HEK293 (cell line): ENCODE data around the gene EI24.

Source experiments
- CTCF ChIA-PET: fragments of 350-600 bp; formaldehyde crosslinking; extraction: SDS; loops from one replicate; lab custom pipeline; 2021; ENCODE audit warnings: antibody characterized with exemption; lab: Yijun Ruan, JAX
- POLR2A ChIA-PET: fragments of 300-600 bp; formaldehyde crosslinking; extraction: SDS; loops from one replicate; lab custom pipeline; 2020; ENCODE audit warnings: antibody characterized with exemption, inconsistent platforms; lab: Yijun Ruan, JAX
- H3K27ac ChIP-seq: fragments of 200-500 bp; sonication (Bioruptor generic); 2 replicates; pipeline ENCODE4 v1.5.1; 2014; ENCODE audit warnings: low read depth, low read length, control low read depth, inconsistent platforms; ENCODE audit errors: extremely low read depth
- H3K36me3 ChIP-seq, 2 experiments: fragments of 200-500 bp in 1 of 2; sonication (Bioruptor generic) in 1 of 2; 1 replicate in 1 of 2; 2 replicates in 1 of 2; pipeline ENCODE4 v1.5.1; 2014 to 2017; ENCODE audit warnings: inconsistent platforms in 2 of 2, low read length in 2 of 2; ENCODE audit not compliant: control insufficient read depth in 2 of 2, insufficient read depth in 1 of 2
- H3K4me1 ChIP-seq: fragments of 200-500 bp; sonication (Bioruptor generic); 2 replicates; pipeline ENCODE4 v1.5.1; 2014; ENCODE audit warnings: mild to moderate bottlenecking, low read length, inconsistent platforms; ENCODE audit not compliant: control insufficient read depth, insufficient read depth
- H3K4me3 ChIP-seq: 2 replicates; pipeline ENCODE4 v1.5.1; 2011; ENCODE audit warnings: low read depth, mild to moderate bottlenecking, control low read depth, low read length, moderate library complexity
- H3K9me3 ChIP-seq: fragments of 200-500 bp; sonication (Bioruptor generic); 2 replicates; pipeline ENCODE4 v1.5.1; 2014; ENCODE audit warnings: low read depth, low read length, inconsistent platforms; ENCODE audit not compliant: control insufficient read depth, insufficient read depth
- BCL6B ChIP-seq: fragments of 450-650 bp; formaldehyde crosslinking; IDR thresholded peaks from 2 replicates; pipeline ENCODE4 v1.5.1; 2017; ENCODE audit warnings: missing biosample characterization, missing genetic modification characterization
- EGR2 ChIP-seq: fragments of 450-650 bp; formaldehyde crosslinking; IDR thresholded peaks from 2 replicates; pipeline ENCODE4 v1.5.1; 2016; ENCODE audit warnings: low read depth, missing biosample characterization, missing genetic modification characterization
- KLF1 ChIP-seq: fragments of 450-650 bp; formaldehyde crosslinking; IDR thresholded peaks from 2 replicates; pipeline ENCODE4 v1.5.1; 2016; ENCODE audit warnings: missing biosample characterization, missing genetic modification characterization
- KLF17 ChIP-seq: fragments of 450-650 bp; formaldehyde crosslinking; IDR thresholded peaks from 2 replicates; pipeline ENCODE4 v1.5.1; 2016; ENCODE audit warnings: missing biosample characterization, missing genetic modification characterization
- PRDM1 ChIP-seq: fragments of 450-650 bp; formaldehyde crosslinking; IDR thresholded peaks from 2 replicates; pipeline ENCODE4; 2016; ENCODE audit warnings: missing biosample characterization, missing genetic modification characterization
- REPIN1 ChIP-seq: fragments of 450-650 bp; formaldehyde crosslinking; IDR thresholded peaks from 2 replicates; pipeline ENCODE4 v1.5.1; 2017; ENCODE audit warnings: missing biosample characterization, missing genetic modification characterization, low read depth
- ZBTB26 ChIP-seq: fragments of 450-650 bp; formaldehyde crosslinking; optimal IDR thresholded peaks from 2 replicates; pipeline ENCODE3; 2016; ENCODE audit warnings: missing biosample characterization, mild to moderate bottlenecking, missing genetic modification characterization
- ZNF121 ChIP-seq: fragments of 450-650 bp; formaldehyde crosslinking; IDR thresholded peaks from 2 replicates; pipeline ENCODE4 v1.5.1; 2016; ENCODE audit warnings: missing biosample characterization, missing genetic modification characterization
- ZNF146 ChIP-seq: fragments of 450-650 bp; formaldehyde crosslinking; IDR thresholded peaks from 2 replicates; pipeline ENCODE4 v1.5.1; 2016; ENCODE audit warnings: missing biosample characterization, missing genetic modification characterization
- ZNF155 ChIP-seq: fragments of 450-650 bp; formaldehyde crosslinking; IDR thresholded peaks from 2 replicates; pipeline ENCODE4 v1.5.1; 2016; ENCODE audit warnings: missing biosample characterization, missing genetic modification characterization
- ZNF202 ChIP-seq: fragments of 450-650 bp; formaldehyde crosslinking; IDR thresholded peaks from 2 replicates; pipeline ENCODE4 v1.5.1; 2016; ENCODE audit warnings: missing biosample characterization, missing genetic modification characterization, borderline replicate concordance
- ZNF221 ChIP-seq: fragments of 450-650 bp; formaldehyde crosslinking; IDR thresholded peaks from 2 replicates; pipeline ENCODE4 v1.5.1; 2017; ENCODE audit warnings: missing biosample characterization, missing genetic modification characterization, borderline replicate concordance
- ZNF274 ChIP-seq, 2 experiments: fragments of 200-500 bp in 1 of 2; fragments of 450-650 bp in 1 of 2; sonication (Bioruptor generic) in 1 of 2; formaldehyde crosslinking in 1 of 2; IDR thresholded peaks; 2 replicates each; pipeline versions ENCODE4 v1.5.1 to v1.6.1; 2014 to 2016; ENCODE audit warnings: borderline replicate concordance in 1 of 2, inconsistent platforms in 1 of 2, low read length in 1 of 2, missing biosample characterization in 1 of 2, missing genetic modification characterization in 1 of 2
- ZNF292 ChIP-seq: fragments of 450-650 bp; formaldehyde crosslinking; IDR thresholded peaks from 2 replicates; pipeline ENCODE4 v1.5.1; 2016; ENCODE audit warnings: low read depth, missing biosample characterization, missing genetic modification characterization, borderline replicate concordance
- ZNF366 ChIP-seq: fragments of 450-650 bp; formaldehyde crosslinking; conservative IDR thresholded peaks from 2 replicates; pipeline ENCODE4 v1.5.1; 2016; ENCODE audit warnings: missing biosample characterization, missing genetic modification characterization
- ZNF521 ChIP-seq: fragments of 450-650 bp; formaldehyde crosslinking; IDR thresholded peaks from 2 replicates; pipeline ENCODE4 v1.5.1; 2017; ENCODE audit warnings: missing biosample characterization, mild to moderate bottlenecking, missing genetic modification characterization
- ZNF558 ChIP-seq: fragments of 450-650 bp; formaldehyde crosslinking; IDR thresholded peaks from 2 replicates; pipeline ENCODE4 v1.5.1; 2016; ENCODE audit warnings: missing biosample characterization, missing genetic modification characterization
- ZNF701 ChIP-seq: fragments of 450-650 bp; formaldehyde crosslinking; IDR thresholded peaks from 2 replicates; pipeline ENCODE4 v1.5.1; 2016; ENCODE audit warnings: missing biosample characterization, missing genetic modification characterization
- ZNF791 ChIP-seq: fragments of 450-650 bp; formaldehyde crosslinking; IDR thresholded peaks from 2 replicates; pipeline ENCODE4 v1.5.1; 2016; ENCODE audit warnings: missing biosample characterization, missing genetic modification characterization
- ZSCAN30 ChIP-seq: fragments of 450-650 bp; IDR thresholded peaks from 2 replicates; pipeline ENCODE4 v1.5.1; 2018; ENCODE audit warnings: missing biosample characterization, mild to moderate bottlenecking, missing genetic modification characterization, moderate library complexity

Gene EI24

GRCh38 chr11:125593114-125593820, 24.0 kb downstream of the EI24 start (continued):
- TF ChIP-seq BCL6B (tag by site-specific recombination) (no peak), ZNF791 (no peak)
- TF ChIP-seq, all 188 proteins: peak for 21

- Histone ChIP-seq H3K27ac (no peak overlapping the region), H3K9me3 (no peaks in the 10 kb centered on the region), H3K4me3 (no peak overlapping the region), H3K36me3 (peaks cover 19 to 40% of the 10 kb centered on the region in 2 experiments), H3K4me1 (no peaks in the 10 kb centered on the region; the same call in 1 of the 2 replicates)
- ChIA-PET POLR2A (no interaction called here), CTCF (no interaction called here)
- no peak for TF ChIP-seq ZNF558 (tag by site-specific recombination)
- no peak for TF ChIP-seq KLF1 (tag by site-specific recombination)
- no peak for TF ChIP-seq ZNF155
- no peak for TF ChIP-seq ZNF202
- no peak for TF ChIP-seq ZNF292 (tag by site-specific recombination)
- TF ChIP-seq REPIN1: no peak
- no peak for TF ChIP-seq ZNF366 (tag by site-specific recombination)
- TF ChIP-seq EGR2 (tag by site-specific recombination): no peak
- TF ChIP-seq ZNF521 (tag by site-specific recombination): no peak
- no peak for TF ChIP-seq ZSCAN30 (tag by site-specific recombination)
- TF ChIP-seq ZNF274 (IDR thresholded peaks at IDR 0.05; ENCODE audit: low read length): no peak
- no peak for TF ChIP-seq ZNF274 (tag by site-specific recombination; IDR thresholded peaks at IDR 0.05; ENCODE audit: borderline replicate concordance)
- TF ChIP-seq ZNF146: no peak
- no peak for TF ChIP-seq KLF17
- no peak for TF ChIP-seq PRDM1 (tag by site-specific recombination)
- no peak for TF ChIP-seq ZBTB26
- TF ChIP-seq ZNF701 (tag by site-specific recombination): no peak
Observed at GRCh38 chr11:125594958-125595357, 25.7 kb downstream of the EI24 start.

- H3K4me3 ChIP-seq: no peak overlapping the region
- no peaks in the 10 kb centered on the region for H3K4me1 ChIP-seq
- H3K9me3 ChIP-seq: no peaks in the 10 kb centered on the region
- H3K27ac ChIP-seq: no peak overlapping the region
- ChIA-PET POLR2A (no interaction called here), CTCF (no interaction called here)
- peaks cover 52 to 92% of the 10 kb centered on the region in 2 experiments for H3K36me3 ChIP-seq
- TF ChIP-seq ZNF221 (tag by site-specific recombination): no peak
- TF ChIP-seq ZNF121 (tag by site-specific recombination): peak; percentile 65; the same call in 1 of the 2 replicates
Observed at GRCh38 chr11:125600663-125601062, 31.4 kb downstream of the EI24 start.
